GM18499 (cell line): ENCODE data around the gene HES3.
"Not testable (repeated sequence)": the region's sequence is repeated elsewhere in the genome, so short reads cannot be mapped to it uniquely, and the experiment has no call there.

Experiments
- ATAC-seq: cut with Tn5 transposase; IDR thresholded peaks from one replicate; pipeline ENCODE4 v1.9.1; 2021; ENCODE audit warnings: moderate number of reproducible peaks; ENCODE audit not compliant: insufficient read depth, unreplicated experiment

HES3 gene

DNA sequence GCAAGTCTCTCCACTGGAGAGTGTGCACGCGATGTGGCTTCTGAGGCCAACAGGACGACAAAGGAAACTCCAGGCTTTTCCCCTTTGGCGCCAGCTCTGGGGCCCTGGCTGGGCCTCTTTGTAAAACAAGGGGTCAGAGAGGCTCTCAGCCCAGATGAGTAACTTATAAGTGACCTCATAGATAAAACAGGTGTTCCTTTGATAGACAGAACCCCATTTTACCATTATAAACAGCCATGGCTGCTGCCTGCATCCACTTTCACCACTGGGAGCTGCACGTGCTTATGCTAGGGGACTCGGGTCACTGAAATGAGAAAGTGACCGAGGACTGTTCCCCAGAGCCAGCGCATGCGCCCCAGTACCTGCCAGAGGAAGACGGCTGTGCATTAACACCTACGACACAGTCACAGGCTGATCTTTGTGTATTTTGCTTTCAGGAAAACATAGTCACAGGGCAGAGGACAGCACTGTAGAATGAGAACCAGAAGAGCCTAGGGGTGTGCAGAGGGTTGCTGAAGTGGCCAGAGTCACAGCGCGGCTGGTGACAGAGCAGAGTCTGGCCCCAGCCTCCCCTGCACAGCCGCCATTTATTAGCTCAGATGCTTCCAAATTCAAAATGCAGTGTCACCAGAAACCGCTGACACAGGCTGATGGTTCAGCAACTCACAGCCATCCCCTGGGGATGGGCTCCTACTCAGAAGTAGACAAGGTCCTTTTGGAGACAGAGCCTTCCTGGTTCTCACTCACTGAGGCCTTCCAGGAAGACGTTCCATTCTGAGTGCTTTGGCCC, 25.4 kb upstream of the HES3 start:
- ATAC-seq = no peak

DNA sequence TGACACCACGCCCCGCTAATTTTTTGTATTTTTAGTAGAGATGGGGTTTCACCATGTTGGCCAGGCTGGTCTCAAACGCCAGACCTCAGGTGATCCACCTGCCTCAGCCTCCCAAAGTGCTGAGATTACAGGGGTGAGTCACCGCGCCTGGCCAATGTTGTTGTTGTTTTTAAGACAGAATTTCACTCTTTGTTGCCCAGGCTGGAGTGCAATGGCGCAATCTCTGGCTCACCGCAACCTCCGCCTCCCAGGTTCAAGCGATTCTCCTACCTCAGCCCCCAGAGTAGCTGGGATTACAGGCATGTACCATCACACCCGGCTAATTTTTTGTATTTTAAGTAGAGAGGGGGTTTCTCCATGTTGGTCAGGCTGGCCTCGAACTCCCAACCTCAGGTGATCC, 24.3 kb upstream of the HES3 start:
- ATAC-seq = not testable (repeated sequence)

- ATAC-seq = no peak
Observed at GRCh38 chr1:6220236-6220635, 23.7 kb upstream of the HES3 start.

GRCh38 chr1:6221210-6221784, 22.7 kb upstream of the HES3 start:
- ATAC-seq = no peak

GRCh38 chr1:6222636-6223035, 21.3 kb upstream of the HES3 start:
- ATAC-seq = no peak

DNA sequence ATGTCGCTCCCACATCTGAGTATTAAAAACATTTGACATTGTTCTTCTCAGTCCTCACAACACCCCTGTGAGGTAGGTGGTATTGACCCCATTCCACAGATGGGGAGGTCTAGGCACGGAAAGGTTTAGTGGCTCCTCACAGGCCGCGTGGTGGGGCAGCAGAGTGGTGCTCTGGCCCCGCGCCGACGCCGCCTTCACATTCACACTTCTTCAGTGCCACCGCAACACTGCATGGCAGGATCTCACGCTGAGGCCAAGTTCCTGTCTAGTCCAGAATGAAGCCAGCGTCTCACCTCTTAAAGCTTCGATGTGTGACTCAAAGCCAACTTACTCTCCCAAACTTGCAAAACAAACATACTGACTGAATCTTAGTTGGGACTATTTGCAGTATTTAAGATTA, 20.4 kb upstream of the HES3 start:
- ATAC-seq = no peak

DNA sequence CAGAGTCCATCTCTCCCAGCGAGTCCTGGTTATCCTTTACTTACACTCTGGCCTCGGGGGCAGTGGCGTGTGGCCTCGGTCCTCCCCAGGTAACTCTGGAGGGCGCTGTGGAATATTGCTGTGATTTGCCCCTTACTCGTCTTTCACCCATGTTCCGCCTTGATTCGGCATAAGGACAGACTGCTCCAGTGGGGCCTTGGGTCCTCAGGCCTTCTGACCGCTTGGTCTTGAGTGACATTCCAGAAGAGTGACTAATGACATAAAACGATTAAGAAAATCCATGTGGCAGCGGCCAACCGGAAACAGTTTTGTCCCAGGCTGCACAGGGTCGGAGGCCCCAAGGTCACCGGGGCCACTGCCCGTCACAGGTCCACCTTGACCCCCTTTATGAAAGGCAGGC, 19.3 kb upstream of the HES3 start:
- ATAC-seq = no peak

DNA sequence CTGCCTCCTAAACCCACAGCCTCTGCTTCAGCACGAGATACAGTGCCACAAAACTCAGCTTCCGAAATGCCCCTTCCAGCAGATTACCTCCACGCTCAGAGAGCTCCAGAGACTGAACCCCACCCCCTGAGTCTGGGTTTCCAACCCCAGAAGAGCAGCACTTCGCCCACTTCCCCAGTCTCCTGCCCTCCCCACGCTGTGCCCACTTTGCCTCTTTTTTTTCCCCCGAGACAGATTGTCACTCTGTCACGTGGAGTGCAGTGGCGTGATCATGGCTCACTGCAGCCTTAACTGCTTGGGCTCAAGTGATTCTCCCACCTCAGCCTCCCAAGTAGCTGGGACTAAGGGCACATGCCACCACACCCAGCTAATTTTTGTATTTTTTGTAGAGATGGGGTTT, 18.3 kb upstream of the HES3 start:
- ATAC-seq = no peak

DNA sequence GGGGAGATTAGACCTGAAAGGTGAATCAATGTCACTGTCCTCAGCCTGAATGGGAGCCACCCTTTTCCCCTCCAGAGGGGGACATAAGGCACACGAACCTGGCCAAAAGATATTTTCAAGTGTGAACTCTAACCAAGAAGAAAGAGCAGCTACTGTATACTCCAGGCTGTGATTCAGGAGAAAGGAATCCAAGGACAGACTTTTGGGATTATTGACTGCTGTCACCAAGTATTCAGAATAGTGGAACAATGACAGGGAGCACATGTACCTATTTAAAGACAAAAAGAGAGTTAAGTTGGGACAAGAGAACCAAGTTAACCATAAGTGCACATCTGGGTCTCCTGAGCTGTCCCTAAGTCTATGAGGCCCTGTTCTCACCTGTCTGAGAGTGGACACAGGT, 10.6 kb upstream of the HES3 start:
- ATAC-seq = no peak

GRCh38 chr1:6234502-6235295, 9.3 kb upstream of the HES3 start:
- no peak for ATAC-seq

DNA sequence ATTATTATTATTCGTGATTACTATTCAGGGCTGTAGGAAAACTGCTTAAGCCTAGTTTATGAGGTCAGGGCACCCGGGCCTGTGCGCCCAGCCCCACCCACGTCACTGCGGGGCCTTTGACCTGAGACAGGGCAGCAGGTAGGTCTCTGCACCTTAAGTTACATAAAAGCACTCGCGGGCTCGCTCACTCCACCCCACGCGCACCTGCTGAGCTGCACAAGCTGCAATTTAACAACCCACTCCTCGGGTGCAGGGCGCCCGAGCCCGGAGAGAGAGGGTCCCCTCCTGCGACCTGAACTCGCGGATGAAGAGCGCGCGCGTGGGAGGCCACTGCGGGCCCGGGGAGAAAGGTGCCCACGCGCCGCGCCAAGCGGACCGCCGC, 8.7 kb upstream of the HES3 start:
- no peak for ATAC-seq

- ATAC-seq = no peak
Observed at GRCh38 chr1:6237093-6237492, 6.9 kb upstream of the HES3 start.

DNA sequence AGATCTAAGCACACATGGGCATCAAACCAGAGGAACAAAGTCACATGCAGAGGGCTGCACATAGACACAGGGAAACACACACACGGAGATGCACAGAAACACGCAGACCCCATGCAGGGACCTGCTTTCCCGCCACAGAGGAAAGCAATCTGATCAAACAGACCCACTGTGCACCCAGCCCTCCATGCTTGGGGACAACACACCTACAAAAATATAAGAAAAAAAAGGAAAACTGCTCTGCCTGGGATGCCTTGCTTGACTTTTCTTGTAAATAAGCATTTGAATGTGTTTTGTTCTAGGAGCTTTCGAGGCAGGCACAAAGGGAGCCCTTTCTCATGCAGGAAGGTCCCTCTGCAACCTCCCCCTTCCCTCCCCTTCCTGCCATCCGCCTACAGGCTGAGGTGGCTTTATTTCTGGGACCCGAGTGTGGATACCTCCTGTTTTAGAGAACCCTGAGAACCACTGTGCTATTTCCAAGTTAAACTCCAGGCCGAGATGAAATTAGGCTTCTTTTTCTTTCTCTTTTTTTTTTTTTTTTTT, 4.7 kb upstream of the HES3 start:
- ATAC-seq = no peak

DNA sequence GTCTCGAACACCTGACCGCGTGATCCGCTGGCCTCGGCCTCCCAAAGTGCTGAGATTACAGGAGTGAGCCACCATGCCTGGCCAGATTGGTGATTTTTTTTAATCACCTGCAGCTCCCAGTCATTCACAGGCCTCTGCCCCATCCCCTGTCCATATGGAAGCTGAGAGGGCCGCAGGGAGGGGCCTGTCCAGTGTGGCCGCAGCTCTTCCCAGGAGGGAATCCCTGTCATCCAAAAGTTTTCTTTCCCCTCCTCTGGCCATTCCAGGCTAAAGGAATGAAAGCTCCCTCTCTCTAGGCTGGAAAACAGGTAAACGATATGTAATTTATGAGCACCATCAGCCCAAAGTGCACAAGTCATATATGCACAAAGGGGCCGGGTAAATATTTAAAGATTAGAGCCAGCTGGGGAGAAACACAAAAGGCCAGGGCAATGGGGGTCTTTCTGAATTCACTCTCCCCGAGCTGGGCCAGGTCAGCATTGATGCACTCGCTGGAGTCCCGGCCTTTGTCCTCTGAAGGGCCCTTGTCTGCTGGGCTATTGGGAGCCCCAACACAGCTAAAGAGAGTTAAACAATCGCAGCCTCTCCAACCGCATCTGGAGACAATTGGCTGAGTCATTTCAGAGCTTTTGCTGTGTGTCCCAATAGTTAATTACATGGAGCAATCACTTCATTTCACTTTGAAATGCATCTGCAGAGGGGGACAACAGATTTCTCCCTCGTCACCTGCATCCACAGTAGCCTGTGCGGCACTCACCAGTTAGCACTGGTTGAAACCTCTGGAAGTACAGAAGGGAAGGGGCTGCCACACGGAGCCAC, 3.8 kb upstream of the HES3 start:
- no peak for ATAC-seq

GRCh38 chr1:6241107-6241886, 2.7 kb upstream of the HES3 start:
- ATAC-seq = no peak

DNA sequence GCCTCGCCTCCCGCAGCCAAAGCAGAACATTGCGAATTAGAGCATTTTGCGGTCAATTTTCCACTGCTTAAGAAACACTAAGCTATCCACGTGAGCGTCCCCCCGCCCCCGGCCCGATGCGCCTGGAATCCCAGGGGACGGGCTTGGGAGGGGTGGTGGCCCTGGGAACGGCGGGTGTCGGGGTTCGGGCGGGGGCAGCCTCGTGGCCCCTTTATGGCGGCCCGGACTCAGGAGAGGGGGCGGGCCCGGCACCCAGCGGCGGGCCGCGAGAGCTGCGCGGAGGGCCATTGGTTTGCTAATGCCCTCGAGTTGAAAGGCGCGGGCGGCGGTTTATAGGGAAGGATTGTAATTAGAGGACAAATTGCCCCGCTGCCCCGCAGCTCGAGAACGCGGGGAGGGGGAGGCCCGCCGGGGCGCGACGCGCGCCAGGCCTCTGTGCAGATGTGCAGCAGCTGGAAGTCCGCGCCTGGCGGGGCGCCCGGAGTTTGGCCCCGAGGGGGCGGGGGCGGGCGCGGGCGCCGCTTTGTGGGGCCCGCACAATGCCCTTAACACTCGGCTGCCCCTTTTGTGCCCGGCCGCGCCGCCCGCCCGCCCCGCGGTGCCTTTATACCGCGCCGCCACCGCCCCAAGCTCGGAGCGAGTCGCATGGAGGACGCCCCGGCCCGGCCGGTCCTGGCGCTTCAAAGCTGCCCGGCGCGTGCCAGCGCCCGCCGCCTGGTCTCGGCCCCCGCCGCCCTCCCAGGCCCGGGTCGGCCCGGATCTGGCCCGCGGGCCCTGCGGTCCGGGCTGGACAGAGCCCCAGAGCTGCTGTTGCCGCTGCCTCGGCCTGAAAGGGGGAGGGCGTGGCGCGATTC, 1.9 kb upstream of the HES3 start:
- ATAC-seq = no peak

DNA sequence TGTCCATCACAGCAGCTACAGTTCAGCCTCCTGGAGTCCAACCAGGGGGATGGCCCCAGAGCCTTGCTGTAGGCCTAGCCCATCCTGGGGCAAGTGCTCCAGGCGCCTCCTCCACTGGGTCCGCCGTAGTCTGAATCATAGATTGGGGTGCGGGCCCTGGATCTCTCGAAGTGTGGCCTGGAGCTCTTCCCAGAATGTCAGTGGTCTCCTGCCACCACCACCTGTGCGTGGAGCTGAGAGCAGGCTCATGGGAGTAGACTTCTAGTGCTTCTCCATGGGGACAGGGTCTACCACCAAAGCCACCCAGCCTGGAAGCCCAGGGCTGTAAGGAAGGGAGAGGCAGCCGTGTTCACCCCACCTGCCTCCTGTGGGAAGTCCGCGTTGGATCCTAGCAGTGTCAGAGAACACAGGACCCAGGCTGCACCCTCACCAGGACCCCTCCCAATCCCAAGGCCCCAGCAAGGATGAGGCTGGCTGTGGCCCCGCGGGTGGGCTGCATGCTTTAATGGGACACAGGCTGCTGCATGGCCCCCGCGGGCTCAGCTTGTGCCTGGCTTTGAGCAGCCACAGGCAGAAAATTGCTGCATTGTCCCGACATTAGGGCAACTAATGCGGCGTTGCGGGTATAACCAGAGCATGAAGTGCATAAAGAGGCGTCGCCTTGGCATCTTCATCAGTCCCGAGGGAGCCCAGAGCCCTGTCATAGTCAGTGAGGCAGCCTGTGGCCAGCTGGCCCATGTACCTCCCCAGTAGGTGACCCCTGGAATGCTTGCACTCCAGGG, 735 bp upstream of the HES3 start:
- ATAC-seq = no peak
